B cell (primary cell): ENCODE data around the gene LDLRAD3. TPM values are rescaled to one million over a fixed set of nuclear protein-coding genes. Genes with fewer than 3 reads are reported as not detected.

ENCODE experiments used
- ATAC-seq: fragments of 200-7000 bp; cut with Tn5 transposase; one replicate; pipeline ENCODE4 v1.10.0; 2021; ENCODE audit warnings: low read depth, mild to moderate bottlenecking, moderate number of reproducible peaks, moderate library complexity
- CTCF ChIA-PET: fragments of 350-600 bp; sonication (Branson Sonifier 250); formaldehyde crosslinking; loops from one replicate; lab custom pipeline; 2021; ENCODE audit warnings: antibody characterized with exemption, inconsistent platforms; lab: Charles Lee
- POLR2A ChIA-PET: fragments of 350-600 bp; sonication (Branson Sonifier 250); formaldehyde crosslinking; loops from one replicate; lab custom pipeline; 2021; ENCODE audit warnings: antibody characterized with exemption; lab: Charles Lee
- DNase-seq: peaks from one replicate; pipeline ENCODE4 v3.0.0; 2013
- H2AFZ ChIP-seq: 2 replicates; pipeline ENCODE4 v1.6.1; 2012; ENCODE audit warnings: mild to moderate bottlenecking, low read depth, low read length; ENCODE audit not compliant: insufficient read depth, poor library complexity, severe bottlenecking
- H3K27ac ChIP-seq, 2 donors: 1 replicate in 1 of 2; 2 replicates in 1 of 2; pipeline ENCODE4 v1.5.1; 2012 to 2013; ENCODE audit warnings: low read length in 2 of 2, mild to moderate bottlenecking in 2 of 2, moderate library complexity in 1 of 2
- H3K27me3 ChIP-seq, 4 experiments: fragments of 200-600 bp in 1 of 4; sonication (generic) in 1 of 4; replicated peaks in 1 of 4; 1 replicate in 2 of 4; 2 replicates in 2 of 4; pipeline versions ENCODE4 v1.6.1 to v1.7.0; 2013 to 2016; ENCODE audit warnings: low read length in 3 of 4, mild to moderate bottlenecking in 2 of 4, mixed read lengths in 1 of 4, moderate library complexity in 1 of 4; ENCODE audit not compliant: insufficient read depth in 4 of 4, control insufficient read depth in 3 of 4; ENCODE audit errors: control extremely low read depth in 1 of 4
- H3K36me3 ChIP-seq, 2 experiments: replicated peaks in 1 of 2; 1 replicate in 1 of 2; 2 replicates in 1 of 2; pipeline versions ENCODE4 v1.6.1 to v1.7.1; 2013; ENCODE audit warnings: low read length in 1 of 2; ENCODE audit not compliant: insufficient read depth in 2 of 2, control insufficient read depth in 1 of 2; ENCODE audit errors: control extremely low read depth in 1 of 2, extremely low read depth in 1 of 2
- H3K4me1 ChIP-seq, 2 donors: fragments of 200-600 bp in 1 of 2; sonication (generic) in 1 of 2; 1 replicate in 1 of 2; 2 replicates in 1 of 2; pipeline versions ENCODE4 v1.5.1 to v1.6.1; 2013 to 2017; ENCODE audit warnings: low read length in 2 of 2; ENCODE audit not compliant: control insufficient read depth in 2 of 2, insufficient read depth in 2 of 2
- H3K4me2 ChIP-seq: replicated peaks from 2 replicates; pipeline ENCODE3; 2012; ENCODE audit warnings: mild to moderate bottlenecking, low read depth, low read length; ENCODE audit not compliant: poor library complexity, severe bottlenecking
- H3K4me3 ChIP-seq, 5 experiments: fragments of 200-600 bp in 1 of 5; sonication (generic) in 1 of 5; 1 replicate in 3 of 5; 2 replicates in 2 of 5; pipeline versions ENCODE4 v1.5.1 to v1.7.0; 2011 to 2016; ENCODE audit warnings: low read length in 4 of 5, mild to moderate bottlenecking in 4 of 5, low read depth in 2 of 5, control low read depth in 1 of 5, moderate library complexity in 1 of 5; ENCODE audit not compliant: insufficient read depth in 1 of 5; ENCODE audit errors: control extremely low read depth in 1 of 5, extremely low read depth in 1 of 5
- H3K79me2 ChIP-seq: fragments of 200-600 bp; sonication (generic); one replicate; pipeline ENCODE4 v1.6.0; 2016; ENCODE audit warnings: low read length; ENCODE audit not compliant: control insufficient read depth, insufficient read depth
- H3K9ac ChIP-seq: fragments of 200-600 bp; sonication (generic); 2 replicates; pipeline ENCODE4 v1.6.1; 2017; ENCODE audit warnings: mild to moderate bottlenecking, low read length, moderate library complexity
- H3K9me3 ChIP-seq, 3 donors: one replicate each; pipeline versions ENCODE4 v1.6.1 to v1.7.1; 2013; ENCODE audit warnings: low read length in 2 of 3; ENCODE audit not compliant: control insufficient read depth in 2 of 3, insufficient read depth in 1 of 3; ENCODE audit errors: control extremely low read depth in 1 of 3
- H4K20me1 ChIP-seq: 2 replicates; pipeline ENCODE4 v1.6.0; 2012; ENCODE audit warnings: mild to moderate bottlenecking, low read length; ENCODE audit not compliant: insufficient read depth, control insufficient read depth, poor library complexity, severe bottlenecking
- H3K27ac Mint-ChIP-seq: one replicate; pipeline ENCODE4 v1.8.0; 2021; ENCODE audit warnings: mixed read lengths
- H3K27me3 Mint-ChIP-seq: one replicate; pipeline ENCODE4 v1.8.0; 2021; ENCODE audit warnings: mixed read lengths
- H3K4me1 Mint-ChIP-seq: one replicate; pipeline ENCODE4 v1.8.0; 2021; ENCODE audit warnings: mixed read lengths
- H3K4me3 Mint-ChIP-seq: one replicate; pipeline ENCODE4 v1.8.0; 2021; ENCODE audit warnings: mixed read lengths
- H3K9me3 Mint-ChIP-seq: one replicate; pipeline ENCODE4 v1.8.0; 2022; ENCODE audit warnings: mixed read lengths; ENCODE audit not compliant: insufficient read depth
- EZH2 ChIP-seq: IDR thresholded peaks from 2 replicates; pipeline ENCODE4 v1.6.1; 2012; ENCODE audit warnings: borderline replicate concordance, low read depth, mild to moderate bottlenecking, moderate library complexity, low read length; ENCODE audit not compliant: insufficient read depth, poor library complexity, severe bottlenecking
- WGBS: methylation state at CpG from one replicate; pipeline ENCODE4 v1.1.5; 2013; ENCODE audit warnings: missing lambda C conversion rate; ENCODE audit not compliant: insufficient coverage; 5-methylcytosine and 5-hydroxymethylcytosine counted together
- intact Hi-C: fragments of 100-400 bp; cut with micrococcal nuclease; formaldehyde crosslinking; loops from one replicate; pipeline ENCODE4 v1.10.0; 2022
- polyA plus RNA-seq: library from polyadenylated mRNA; depleted of rRNA; stranded (reverse); fragments of >200 nt; gene quantifications from 2 replicates; pipeline ENCODE4 v1.2.3, GENCODE V29; 2012
- total RNA-seq, 2 donors: library from RNA; stranded (reverse); fragments of 120-200 nt in 1 of 2; gene quantifications; 1 replicate in 1 of 2; 2 replicates in 1 of 2; pipeline versions ENCODE4 v1.2.3 to v1.2.4, GENCODE V29; 2013 to 2022
- TF ChIP-seq, protein P1 (sequence below): fragments of 200-600 bp; IDR thresholded peaks from one replicate; pipeline ENCODE4 v1.8.0; 2022; ENCODE audit warnings: antibody characterized with exemption, mild to moderate bottlenecking

Gene LDLRAD3
- total and polyA plus RNA-seq, 2 donors (not counting 1 experiment from before 2014, with no cell fraction given) = 0.01 TPM; not detected in 1

DNA sequence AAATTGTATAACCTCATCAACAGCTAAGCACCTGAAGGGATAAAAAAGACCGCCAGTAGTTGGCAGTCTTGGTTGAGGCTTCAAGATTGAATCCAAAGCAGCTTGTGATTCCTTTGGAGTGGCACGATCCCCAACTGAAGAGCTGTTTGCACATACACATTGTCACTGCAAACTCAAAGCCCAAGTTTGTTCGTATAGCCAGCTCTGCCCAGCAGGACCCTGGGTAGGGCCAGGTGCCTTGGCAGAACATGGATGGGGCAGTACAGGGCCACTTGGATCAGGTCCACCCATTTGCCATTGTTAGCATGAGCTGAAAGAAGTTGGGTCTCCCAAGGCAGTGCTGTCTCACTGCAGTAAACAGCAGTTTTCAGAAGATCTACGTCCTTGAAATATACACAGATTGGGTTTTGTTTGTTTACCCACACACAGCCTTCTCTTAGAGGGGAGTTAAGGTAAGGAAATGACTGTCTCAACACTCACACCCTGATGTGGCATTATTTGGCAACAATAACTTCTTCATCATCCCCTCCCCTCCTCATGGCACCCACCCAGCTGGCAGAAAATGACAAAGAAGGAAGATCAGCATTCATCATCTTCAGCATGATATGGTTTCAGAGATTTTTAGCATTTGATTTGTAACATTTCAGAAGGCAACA is 212.4 kb downstream of the LDLRAD3 start:
- Histone ChIP-seq H3K27me3 (peaks cover 0 to 3% (median 0%) of the 10 kb centered on the region in 4 experiments), H3K9ac (no peak overlapping the region), H3K9me3 (no peaks in the 10 kb centered on the region), H3K27ac (no peak overlapping the region), H3K4me2 (no peak overlapping the region), H2AFZ (no peak overlapping the region), H3K79me2 (no peaks in the 10 kb centered on the region), H3K36me3 (no peaks in the 10 kb centered on the region), H3K4me1 (no peaks in the 10 kb centered on the region), H3K4me3 (no peak overlapping the region), H4K20me1 (no peaks in the 10 kb centered on the region)
- CTCF ChIA-PET = interaction anchor here (1.1 kb wide), 1 partner anchor 540 kb away, joined by 3 read pairs; no protein-coding TSS in a partner anchor
- H3K4me3 Mint-ChIP-seq = no peak overlapping the region
- intact Hi-C loops = no loop called here
- DNase-seq (no peak), ATAC-seq (no peak)
- POLR2A ChIA-PET = no interaction called here
- H3K9me3 Mint-ChIP-seq = no peaks in the 10 kb centered on the region
- peaks cover 14% of the 10 kb centered on the region for H3K27me3 Mint-ChIP-seq
- TF ChIP-seq, protein P1, sequence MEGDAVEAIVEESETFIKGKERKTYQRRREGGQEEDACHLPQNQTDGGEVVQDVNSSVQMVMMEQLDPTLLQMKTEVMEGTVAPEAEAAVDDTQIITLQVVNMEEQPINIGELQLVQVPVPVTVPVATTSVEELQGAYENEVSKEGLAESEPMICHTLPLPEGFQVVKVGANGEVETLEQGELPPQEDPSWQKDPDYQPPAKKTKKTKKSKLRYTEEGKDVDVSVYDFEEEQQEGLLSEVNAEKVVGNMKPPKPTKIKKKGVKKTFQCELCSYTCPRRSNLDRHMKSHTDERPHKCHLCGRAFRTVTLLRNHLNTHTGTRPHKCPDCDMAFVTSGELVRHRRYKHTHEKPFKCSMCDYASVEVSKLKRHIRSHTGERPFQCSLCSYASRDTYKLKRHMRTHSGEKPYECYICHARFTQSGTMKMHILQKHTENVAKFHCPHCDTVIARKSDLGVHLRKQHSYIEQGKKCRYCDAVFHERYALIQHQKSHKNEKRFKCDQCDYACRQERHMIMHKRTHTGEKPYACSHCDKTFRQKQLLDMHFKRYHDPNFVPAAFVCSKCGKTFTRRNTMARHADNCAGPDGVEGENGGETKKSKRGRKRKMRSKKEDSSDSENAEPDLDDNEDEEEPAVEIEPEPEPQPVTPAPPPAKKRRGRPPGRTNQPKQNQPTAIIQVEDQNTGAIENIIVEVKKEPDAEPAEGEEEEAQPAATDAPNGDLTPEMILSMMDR = no peak
- TF ChIP-seq EZH2 = no peak
- H3K27ac Mint-ChIP-seq = no peak overlapping the region
- no peaks in the 10 kb centered on the region for H3K4me1 Mint-ChIP-seq
- WGBS = 100% methylated on average over 1 of the region's 4 CpGs

DNA sequence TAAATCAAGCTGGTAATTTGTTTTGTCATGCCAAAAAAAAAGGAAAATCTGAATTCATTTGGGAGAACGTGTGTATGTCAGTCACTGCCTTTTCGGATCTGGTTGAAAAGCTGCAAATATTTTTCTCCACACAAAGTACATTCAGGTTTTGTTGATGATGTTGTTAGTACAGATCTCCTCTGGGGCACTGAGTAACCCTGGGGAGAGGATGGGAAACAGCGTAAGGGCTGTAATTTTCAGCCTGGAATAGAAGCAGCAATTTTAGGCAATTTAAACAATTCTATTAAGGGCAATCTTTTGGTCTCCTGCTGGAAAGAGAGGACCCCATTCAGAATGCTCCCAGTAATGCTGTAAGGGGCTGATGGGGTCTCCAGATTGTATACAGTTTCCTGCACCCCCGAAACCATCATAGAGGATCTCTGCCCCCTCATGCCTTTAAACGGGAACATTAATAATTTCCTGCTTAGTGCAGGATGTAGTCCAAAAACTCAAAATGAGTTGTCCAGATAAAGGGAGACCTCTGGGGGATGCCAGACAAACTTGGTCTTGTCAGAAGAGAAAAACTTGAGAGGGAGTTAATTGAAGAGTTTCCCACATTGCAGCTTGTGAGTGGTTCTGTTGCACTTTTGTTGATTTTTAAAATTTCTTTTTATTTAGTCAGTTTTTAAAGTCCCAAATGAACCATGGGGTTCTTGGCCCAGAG is 213.1 kb downstream of the LDLRAD3 start:
- TF ChIP-seq, protein P1 = no peak
- TF ChIP-seq EZH2 = no peak
- DNase-seq = no peak
- Histone ChIP-seq H3K27ac (no peak overlapping the region), H2AFZ (no peak overlapping the region), H4K20me1 (no peaks in the 10 kb centered on the region), H3K9ac (no peak overlapping the region), H3K4me2 (no peak overlapping the region), H3K36me3 (no peaks in the 10 kb centered on the region), H3K4me1 (no peaks in the 10 kb centered on the region), H3K9me3 (no peaks in the 10 kb centered on the region), H3K4me3 (no peak overlapping the region), H3K27me3 (peaks cover 0 to 3% (median 0%) of the 10 kb centered on the region in 4 experiments), H3K79me2 (no peaks in the 10 kb centered on the region)
- intact Hi-C loops = no loop called here
- no peaks in the 10 kb centered on the region for H3K4me1 Mint-ChIP-seq
- H3K9me3 Mint-ChIP-seq = no peaks in the 10 kb centered on the region
- no peak overlapping the region for H3K4me3 Mint-ChIP-seq
- POLR2A ChIA-PET = no interaction called here
- no CpG with 5 or more reads among the region's 5 CpGs for WGBS
- CTCF ChIA-PET = interaction anchor here (1.1 kb wide), 1 partner anchor 541 kb away, joined by 3 read pairs; no protein-coding TSS in a partner anchor
- ATAC-seq = no peak
- no peak overlapping the region for H3K27ac Mint-ChIP-seq
- H3K27me3 Mint-ChIP-seq = peaks cover 14% of the 10 kb centered on the region
